ENCODE data around the gene TERT.
A peak's percentile ranks its signal among the peaks of the same experiment; 100 is the strongest.

The TERT gene

GRCh38 chr5:1209896-1210776 is 84.7 kb downstream of the TERT start:
- TF ChIP-seq CTCF (IDR thresholded peaks at IDR 0.05; ENCODE audit: insufficient read depth, low read depth, low read length, missing control alignments) = no peak
- DNase-seq (ENCODE audit: low read depth) = peak; percentile 4

GRCh38 chr5:1209489-1209852 is 85.4 kb downstream of the TERT start:
- no peak overlapping the region for H3K4me3 ChIP-seq (ENCODE audit: low read length)
- no peak for TF ChIP-seq CTCF (IDR thresholded peaks at IDR 0.05; ENCODE audit: insufficient read depth, low read depth, low read length, missing control alignments)
- no peak for DNase-seq (ENCODE audit: low read depth)

More at GRCh38 chr5:1209896-1210776, 84.7 kb downstream of the TERT start:
- no peak overlapping the region for H3K4me3 ChIP-seq (ENCODE audit: low read length)

- no peak for DNase-seq (ENCODE audit: low read depth)
- H3K4me3 ChIP-seq (ENCODE audit: low read length) = no peak overlapping the region
- peak; percentile 33 for TF ChIP-seq CTCF (IDR thresholded peaks at IDR 0.05; ENCODE audit: insufficient read depth, low read depth, low read length, missing control alignments)
Observed at GRCh38 chr5:1208743-1209488, 86.0 kb downstream of the TERT start.

GRCh38 chr5:1208221-1208742 is 86.6 kb downstream of the TERT start:
- no peak overlapping the region for H3K4me3 ChIP-seq (ENCODE audit: low read length)
- no peak for DNase-seq (ENCODE audit: low read depth)
- TF ChIP-seq CTCF (IDR thresholded peaks at IDR 0.05; ENCODE audit: insufficient read depth, low read depth, low read length, missing control alignments) = no peak

- no peak for TF ChIP-seq CTCF (IDR thresholded peaks at IDR 0.05; ENCODE audit: insufficient read depth, low read depth, low read length, missing control alignments)
- DNase-seq (ENCODE audit: low read depth) = no peak
- no peak overlapping the region for H3K4me3 ChIP-seq (ENCODE audit: low read length)
Observed at GRCh38 chr5:1207555-1207954, 87.3 kb downstream of the TERT start.

- TF ChIP-seq CTCF (IDR thresholded peaks at IDR 0.05; ENCODE audit: insufficient read depth, low read depth, low read length, missing control alignments) = no peak
- DNase-seq (ENCODE audit: low read depth) = no peak
- H3K4me3 ChIP-seq (ENCODE audit: low read length) = no peak overlapping the region
Observed at GRCh38 chr5:1206521-1207412, 88.1 kb downstream of the TERT start.
